ENCODE measurements around the gene KRTAP5-4. TPM values are rescaled to one million over a fixed set of nuclear protein-coding genes. Genes with fewer than 3 reads are reported as not detected.
A peak's percentile ranks its signal among the peaks of the same experiment; 100 is the strongest.

KRTAP5-4 gene
- total and polyA plus RNA-seq, 2 donors (not counting 3 experiments of a cell fraction or from before 2014, with no cell fraction given), result not detected

DNA sequence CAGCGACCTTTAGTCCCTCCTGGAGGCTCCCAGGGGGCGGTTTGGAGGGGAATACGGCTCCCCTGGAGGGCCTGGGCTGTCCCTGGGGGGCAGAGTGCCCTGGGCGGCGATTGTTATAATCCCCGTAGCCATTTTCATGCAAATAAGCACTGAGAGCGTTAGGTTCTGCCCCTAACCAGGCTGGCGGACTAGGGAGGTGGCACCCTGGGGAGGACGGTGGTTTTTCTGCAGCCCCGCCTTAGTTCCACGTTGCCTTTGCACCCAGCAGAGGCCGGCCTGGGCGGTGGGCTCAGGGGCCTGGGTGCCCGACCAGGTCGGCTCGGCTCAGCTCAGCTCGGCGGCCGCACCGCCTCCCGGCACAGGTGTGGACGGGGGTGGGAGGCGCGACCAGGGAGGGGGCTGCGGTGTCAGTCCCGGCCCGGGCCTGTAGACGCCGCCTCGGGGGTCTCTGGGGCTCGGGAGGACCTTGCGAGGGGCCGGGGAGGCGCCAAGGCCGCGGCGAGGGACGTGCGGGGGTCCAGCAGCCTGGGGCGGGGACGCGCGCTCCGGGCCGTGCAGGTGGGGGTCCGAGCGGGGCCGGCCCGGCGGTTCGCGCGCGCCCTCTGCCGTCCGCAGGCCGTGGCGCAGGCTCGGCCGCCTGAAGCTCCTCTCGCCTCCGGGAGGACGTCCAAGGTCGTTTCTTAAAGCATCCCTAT lies 47.6 kb downstream of the KRTAP5-4 start:
- POLR2A ChIA-PET, result interaction anchor here (0.6 kb wide), 1 partner anchor 10 kb away, joined by 13 read pairs; the partner anchor contains the start of gene KRTAP5-1
- peaks cover 10 to 16% of the 10 kb centered on the region in 2 experiments for H3K27me3 ChIP-seq (ENCODE audit: control insufficient read depth in 2 of 2, insufficient read depth in 2 of 2, low read length in 2 of 2)
- BruUV-seq (replicated peaks), result no TSS peak
- no peak overlapping the region for H3K9ac ChIP-seq (replicated peaks; ENCODE audit: extremely low read depth, insufficient read depth, low read length)
- dilution Hi-C loops (cut with MboI; ENCODE audit: extremely low pct_ligation_motif_present, low sequenced_read_pairs), result no loop called here
- CTCF ChIA-PET, result interaction anchor here (0.5 to 7.6 kb wide), 55 partner anchors 10 to 520 kb away, joined by 3 to 313 read pairs (median 4); partner anchors contain the start of genes KRTAP5-1, KRTAP5-2 and KRTAP5-4
- no peak for TF ChIP-seq JUN (IDR thresholded peaks at IDR 0.05; ENCODE audit: borderline replicate concordance, insufficient read depth, insufficient read length, low read depth)
- no peak for TF ChIP-seq EZH2 (IDR thresholded peaks at IDR 0.05; ENCODE audit: borderline replicate concordance, low read depth, low read length, severe bottlenecking)
- TF ChIP-seq, protein P1, sequence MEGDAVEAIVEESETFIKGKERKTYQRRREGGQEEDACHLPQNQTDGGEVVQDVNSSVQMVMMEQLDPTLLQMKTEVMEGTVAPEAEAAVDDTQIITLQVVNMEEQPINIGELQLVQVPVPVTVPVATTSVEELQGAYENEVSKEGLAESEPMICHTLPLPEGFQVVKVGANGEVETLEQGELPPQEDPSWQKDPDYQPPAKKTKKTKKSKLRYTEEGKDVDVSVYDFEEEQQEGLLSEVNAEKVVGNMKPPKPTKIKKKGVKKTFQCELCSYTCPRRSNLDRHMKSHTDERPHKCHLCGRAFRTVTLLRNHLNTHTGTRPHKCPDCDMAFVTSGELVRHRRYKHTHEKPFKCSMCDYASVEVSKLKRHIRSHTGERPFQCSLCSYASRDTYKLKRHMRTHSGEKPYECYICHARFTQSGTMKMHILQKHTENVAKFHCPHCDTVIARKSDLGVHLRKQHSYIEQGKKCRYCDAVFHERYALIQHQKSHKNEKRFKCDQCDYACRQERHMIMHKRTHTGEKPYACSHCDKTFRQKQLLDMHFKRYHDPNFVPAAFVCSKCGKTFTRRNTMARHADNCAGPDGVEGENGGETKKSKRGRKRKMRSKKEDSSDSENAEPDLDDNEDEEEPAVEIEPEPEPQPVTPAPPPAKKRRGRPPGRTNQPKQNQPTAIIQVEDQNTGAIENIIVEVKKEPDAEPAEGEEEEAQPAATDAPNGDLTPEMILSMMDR (IDR thresholded peaks at IDR 0.05; ENCODE audit: extremely low read depth in 1 of 2, insufficient read depth in 1 of 2, low read depth in 1 of 2, low read length in 2 of 2), result peak; percentile 70 to 80
- FAIRE-seq (peak; percentile 71), DNase-seq (ENCODE audit: low read depth, low spot score) (peak; percentile 40)
- intact Hi-C loops (cut with micrococcal nuclease), result loop anchor here (1.0 to 10.0 kb wide), 6 partner anchors 28 to 372 kb away; partner anchors contain the start of gene TOLLIP
- peaks cover 5% of the 10 kb centered on the region for H3K4me1 ChIP-seq (ENCODE audit: control insufficient read depth, extremely low read depth, insufficient read depth, low read length)
- no peak overlapping the region for H2AFZ ChIP-seq (ENCODE audit: low read depth, low read length)
- H3K4me2 ChIP-seq (ENCODE audit: insufficient read depth, low read length), result peak overlapping the region; percentile 22
- H3K36me3 ChIP-seq (ENCODE audit: control insufficient read depth in 2 of 2, extremely low read depth in 1 of 2, insufficient read depth in 2 of 2, low read length in 2 of 2), result no peaks in the 10 kb centered on the region
- no peaks in the 10 kb centered on the region for H3K9me3 ChIP-seq (replicated peaks; ENCODE audit: control insufficient read depth, insufficient read depth, low read length)
- no peaks in the 10 kb centered on the region for H3K79me2 ChIP-seq (ENCODE audit: control insufficient read depth, insufficient read depth, low read length)
- H3K4me3 ChIP-seq (replicated peaks in 1 of 3; ENCODE audit: insufficient read depth in 1 of 3, low read depth in 1 of 3, low read length in 3 of 3), result no peak overlapping the region
- H3K9me1 ChIP-seq (replicated peaks; ENCODE audit: control insufficient read depth, extremely low read depth, insufficient read depth, low read length), result no peaks in the 10 kb centered on the region
- H4K20me1 ChIP-seq (replicated peaks; ENCODE audit: control insufficient read depth, extremely low read depth, insufficient read depth, low read length), result no peaks in the 10 kb centered on the region
- no peak overlapping the region for H3K27ac ChIP-seq (ENCODE audit: insufficient read depth, low read depth, low read length)

DNA sequence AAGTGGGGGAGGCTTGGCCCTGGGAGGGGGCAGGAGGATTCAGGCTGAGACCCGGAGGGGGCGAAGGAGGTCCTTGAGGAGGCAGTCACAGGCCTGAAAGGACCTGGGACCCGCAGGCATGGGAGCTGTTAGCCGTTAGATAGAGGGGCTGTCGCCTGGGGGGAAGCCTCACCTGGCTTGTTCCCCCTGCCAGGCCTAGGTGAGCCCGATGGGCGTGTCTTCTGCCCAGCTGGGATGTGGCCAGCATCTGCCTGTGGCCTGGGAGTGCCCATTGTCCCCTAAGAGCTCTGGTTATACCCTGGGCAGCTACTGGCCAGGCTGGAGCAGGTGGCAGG lies 48.1 kb downstream of the KRTAP5-4 start:
- dilution Hi-C loops (cut with MboI; ENCODE audit: extremely low pct_ligation_motif_present, low sequenced_read_pairs), result no loop called here

More for the DNA sequence above, 48.1 kb downstream of the KRTAP5-4 start:
- DNase-seq (ENCODE audit: low read depth, low spot score) (no peak), FAIRE-seq (no peak)
- no peak overlapping the region for H3K27ac ChIP-seq (ENCODE audit: insufficient read depth, low read depth, low read length)
- H2AFZ ChIP-seq (ENCODE audit: low read depth, low read length), result no peak overlapping the region
- H3K9ac ChIP-seq (replicated peaks; ENCODE audit: extremely low read depth, insufficient read depth, low read length), result no peak overlapping the region
- no TSS peak for BruUV-seq (replicated peaks)
- POLR2A ChIA-PET, result no interaction called here
- H3K4me1 ChIP-seq (ENCODE audit: control insufficient read depth, extremely low read depth, insufficient read depth, low read length), result peaks cover 5% of the 10 kb centered on the region
- H3K36me3 ChIP-seq (ENCODE audit: control insufficient read depth in 2 of 2, extremely low read depth in 1 of 2, insufficient read depth in 2 of 2, low read length in 2 of 2), result no peaks in the 10 kb centered on the region
- no peak overlapping the region for H3K4me2 ChIP-seq (ENCODE audit: insufficient read depth, low read length)
- no peaks in the 10 kb centered on the region for H3K9me1 ChIP-seq (replicated peaks; ENCODE audit: control insufficient read depth, extremely low read depth, insufficient read depth, low read length)
- CTCF ChIA-PET, result interaction anchor here (1.0 to 7.6 kb wide), 14 partner anchors 8 to 373 kb away, joined by 3 to 313 read pairs (median 12); no protein-coding TSS in a partner anchor
- intact Hi-C loops (cut with micrococcal nuclease), result loop anchor here (1.0 to 10.0 kb wide), 6 partner anchors 28 to 371 kb away; partner anchors contain the start of gene TOLLIP
- no peaks in the 10 kb centered on the region for H3K9me3 ChIP-seq (replicated peaks; ENCODE audit: control insufficient read depth, insufficient read depth, low read length)
- H3K4me3 ChIP-seq (replicated peaks in 1 of 3; ENCODE audit: insufficient read depth in 1 of 3, low read depth in 1 of 3, low read length in 3 of 3), result no peak overlapping the region
- H4K20me1 ChIP-seq (replicated peaks; ENCODE audit: control insufficient read depth, extremely low read depth, insufficient read depth, low read length), result no peaks in the 10 kb centered on the region
- no peaks in the 10 kb centered on the region for H3K79me2 ChIP-seq (ENCODE audit: control insufficient read depth, insufficient read depth, low read length)
- TF ChIP-seq MYC (IDR thresholded peaks at IDR 0.05; ENCODE audit: low read depth, low read length) (no peak), POLR2A (IDR thresholded peaks at IDR 0.05; ENCODE audit: low read depth, low read length) (no peak), GATA2 (IDR thresholded peaks at IDR 0.05; ENCODE audit: insufficient read depth, insufficient read length, low read depth, low read length) (no peak), EZH2 (IDR thresholded peaks at IDR 0.05; ENCODE audit: borderline replicate concordance, low read depth, low read length, severe bottlenecking) (no peak), JUN (IDR thresholded peaks at IDR 0.05; ENCODE audit: borderline replicate concordance, insufficient read depth, insufficient read length, low read depth) (no peak), POLR2AphosphoS5 (IDR thresholded peaks at IDR 0.05; ENCODE audit: insufficient read depth, low read depth, low read length) (no peak), FOS (IDR thresholded peaks at IDR 0.05; ENCODE audit: borderline replicate concordance, insufficient read depth, low read length) (no peak)
- TF ChIP-seq, protein P2, sequence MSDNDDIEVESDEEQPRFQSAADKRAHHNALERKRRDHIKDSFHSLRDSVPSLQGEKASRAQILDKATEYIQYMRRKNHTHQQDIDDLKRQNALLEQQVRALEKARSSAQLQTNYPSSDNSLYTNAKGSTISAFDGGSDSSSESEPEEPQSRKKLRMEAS (IDR thresholded peaks at IDR 0.05; ENCODE audit: insufficient read depth, insufficient read length), result no peak
- TF ChIP-seq, protein P1 (IDR thresholded peaks at IDR 0.05; ENCODE audit: extremely low read depth in 1 of 2, insufficient read depth in 1 of 2, low read depth in 1 of 2, low read length in 2 of 2), result no peak
- H3K27me3 ChIP-seq (ENCODE audit: control insufficient read depth in 2 of 2, insufficient read depth in 2 of 2, low read length in 2 of 2), result peaks cover 10 to 16% of the 10 kb centered on the region in 2 experiments

All from endothelial cell of umbilical vein (primary cell).